HepG2 (cell line): Measurements from ENCODE around the gene C17orf58. TPM values are rescaled to one million over a fixed set of nuclear protein-coding genes. Genes with fewer than 3 reads are reported as not detected.
"Not testable (repeated sequence)": the region's sequence is repeated elsewhere in the genome, so short reads cannot be mapped to it uniquely, and the experiment has no call there.

ENCODE experiments used
- ATAC-seq: fragments of 200-7000 bp; cut with Tn5 transposase; 3 replicates; pipeline ENCODE4 v1.9.1; 2020; ENCODE audit warnings: mild to moderate bottlenecking, moderate library complexity
- BruUV-seq: library from RNA; stranded (reverse); fragments of 400-500 nt; replicated peaks from 2 replicates; lab custom pipeline; 2021; lab: Mats Ljungman, UMichigan
- CTCF ChIA-PET: fragments of 300-600 bp; formaldehyde crosslinking; extraction: SDS; loops from one replicate; lab custom pipeline; 2021; ENCODE audit warnings: low total read pairs, inconsistent platforms, low intra/inter-chr PET ratio; lab: Yijun Ruan, JAX
- POLR2A ChIA-PET: fragments of 350-600 bp; sonication (Branson Sonifier 250); formaldehyde crosslinking; loops from one replicate; lab custom pipeline; 2020; ENCODE audit warnings: antibody characterized with exemption, inconsistent platforms; lab: Yijun Ruan, JAX
- DNase-seq: peaks from one replicate; pipeline ENCODE4 v3.0.0-alpha.2; 2015; ENCODE audit warnings: low spot score
- FAIRE-seq: peaks from 3 replicates; lab custom pipeline; 2011; peaks lifted over from hg19 to GRCh38; lab: Jason Lieb, UNC
- H2AFZ ChIP-seq: one replicate; pipeline ENCODE4 v1.6.1; 2011; ENCODE audit warnings: low read length, inconsistent platforms
- H3K27ac ChIP-seq: fragments of 300-600 bp; 3 replicates; pipeline ENCODE4 v1.8.0; 2011; ENCODE audit warnings: mixed run types, mild to moderate bottlenecking, mixed read lengths, low read length, inconsistent platforms; ENCODE audit not compliant: insufficient read depth; ENCODE audit errors: extremely low read length
- H3K27me3 ChIP-seq, 2 experiments: fragments of 200-600 bp in 1 of 2; 2 replicates in 1 of 2; 3 replicates in 1 of 2; pipeline versions ENCODE4 v1.6.0 to v1.8.0; 2011; ENCODE audit warnings: low read length in 2 of 2, mild to moderate bottlenecking in 2 of 2, moderate library complexity in 2 of 2, inconsistent platforms in 1 of 2; ENCODE audit not compliant: insufficient read depth in 2 of 2, control insufficient read depth in 1 of 2
- H3K36me3 ChIP-seq, 2 experiments: fragments of 200-600 bp in 1 of 2; replicated peaks in 1 of 2; 2 replicates in 1 of 2; 3 replicates in 1 of 2; pipeline versions ENCODE4 v1.5.1 to v1.8.0; 2011; ENCODE audit warnings: low read length in 2 of 2, inconsistent platforms in 1 of 2; ENCODE audit not compliant: insufficient read depth in 2 of 2, control insufficient read depth in 1 of 2
- H3K4me1 ChIP-seq: 2 replicates; pipeline ENCODE4 v1.5.1; 2012; ENCODE audit warnings: low read length, inconsistent platforms; ENCODE audit not compliant: insufficient read depth
- H3K4me2 ChIP-seq: 2 replicates; pipeline ENCODE4 v1.6.0; 2011; ENCODE audit warnings: low read depth, low read length, inconsistent platforms
- H3K4me3 ChIP-seq, 3 experiments: fragments of 200-600 bp in 1 of 3; sonication (generic), shearing (Covaris generic) in 1 of 3; replicated peaks in 1 of 3; 2 replicates each; pipeline ENCODE4 v1.5.1; 2011 to 2016; ENCODE audit warnings: low read length in 3 of 3, inconsistent platforms in 2 of 3, low read depth in 2 of 3, mild to moderate bottlenecking in 2 of 3, control low read depth in 1 of 3, mixed read lengths in 1 of 3; ENCODE audit not compliant: insufficient read depth in 1 of 3
- H3K79me2 ChIP-seq: one replicate; pipeline ENCODE4 v1.6.1; 2011; ENCODE audit warnings: low read length, inconsistent platforms; ENCODE audit not compliant: insufficient read depth
- H3K9ac ChIP-seq: 2 replicates; pipeline ENCODE4 v1.6.0; 2011; ENCODE audit warnings: mild to moderate bottlenecking, low read depth, low read length, inconsistent platforms; ENCODE audit not compliant: insufficient read depth
- H3K9me3 ChIP-seq: 2 replicates; pipeline ENCODE4 v1.5.1; 2012; ENCODE audit warnings: mild to moderate bottlenecking, low read length
- H4K20me1 ChIP-seq: 2 replicates; pipeline ENCODE4 v1.6.0; 2011; ENCODE audit warnings: inconsistent platforms, mild to moderate bottlenecking, low read length, moderate library complexity; ENCODE audit not compliant: insufficient read depth
- DNMT3B ChIP-seq: conservative IDR thresholded peaks from 2 replicates; pipeline ENCODE4 v1.6.1; 2016; ENCODE audit warnings: missing biosample characterization, control low read depth
- HDAC1 ChIP-seq: sonication (generic); formaldehyde crosslinking; IDR thresholded peaks from 2 replicates; pipeline ENCODE4 v1.5.1; 2020; ENCODE audit warnings: mild to moderate bottlenecking, missing genetic modification reagents
- KAT7 ChIP-seq: IDR thresholded peaks from 2 replicates; pipeline ENCODE4 v1.6.1; 2018; ENCODE audit warnings: borderline replicate concordance, missing compliant biosample characterization
- KLF9 ChIP-seq: IDR thresholded peaks from 2 replicates; pipeline ENCODE4 v1.6.1; 2016; ENCODE audit warnings: low read depth
- SMYD3 ChIP-seq: sonication (generic); formaldehyde crosslinking; IDR thresholded peaks from 2 replicates; pipeline ENCODE4 v1.8.1; 2023; ENCODE audit warnings: mild to moderate bottlenecking, missing genetic modification reagents
- ZFP41 ChIP-seq: sonication (generic); formaldehyde crosslinking; IDR thresholded peaks from 2 replicates; pipeline ENCODE4 v1.4.0; 2020; ENCODE audit warnings: mild to moderate bottlenecking, missing genetic modification reagents, borderline replicate concordance
- ZMYM2 ChIP-seq: sonication (generic); formaldehyde crosslinking; IDR thresholded peaks from 2 replicates; pipeline ENCODE4 v1.8.0; 2022; ENCODE audit warnings: mild to moderate bottlenecking, missing genetic modification reagents
- ZNF280D ChIP-seq: sonication (generic); formaldehyde crosslinking; IDR thresholded peaks from 2 replicates; pipeline ENCODE4 v1.5.1; 2020; ENCODE audit warnings: mild to moderate bottlenecking, missing genetic modification reagents
- ZNF770 ChIP-seq: sonication (generic); formaldehyde crosslinking; IDR thresholded peaks from 2 replicates; pipeline ENCODE4 v1.5.0; 2020; ENCODE audit warnings: mild to moderate bottlenecking, missing genetic modification reagents
- WGBS: methylation state at CpG from one replicate; pipeline ENCODE4 v1.1.6; 2017; ENCODE audit warnings: low lambda C conversion rate; 5-methylcytosine and 5-hydroxymethylcytosine counted together
- in situ Hi-C: cut with HindIII; loops from 2 replicates; pipeline ENCODE4 v1.10.0; 2017; ENCODE audit warnings: low pct_unique_long_range_greater_than_20kb; ENCODE audit not compliant: extremely low pct_ligation_motif_present
- intact Hi-C: fragments of 100-400 bp; cut with micrococcal nuclease; formaldehyde crosslinking; loops from one replicate; pipeline ENCODE4 v1.10.0; 2022; ENCODE audit not compliant: unreplicated experiment
- polyA plus RNA-seq, 8 experiments: library from polyadenylated mRNA; depleted of rRNA in 3 of 8; stranded (reverse) in 7 of 8; unstranded in 1 of 8; fragments of >200 nt; fragmentation: Illumina TruSeq in 4 of 8; extraction: Trizol in 4 of 8; gene quantifications; 2 replicates each; pipeline versions ENCODE4 v1.2.1 to v1.2.3, GENCODE V29; 2011 to 2016; ENCODE audit warnings: low read depth in 4 of 8, missing spikeins in 1 of 8, mixed read lengths in 1 of 8; ENCODE audit not compliant: insufficient read depth in 1 of 8
- total RNA-seq, 5 experiments: library from RNA; depleted of rRNA; stranded (reverse); fragments of >200 nt; fragmentation: Illumina TruSeq; extraction: Trizol; gene quantifications; 2 replicates each; pipeline ENCODE4 v1.2.3, GENCODE V29; 2016; ENCODE audit warnings: low read depth in 1 of 5
- TF ChIP-seq, protein P1 (sequence below): sonication (generic); formaldehyde crosslinking; IDR thresholded peaks from 2 replicates; pipeline ENCODE4 v1.8.1; 2023; ENCODE audit warnings: missing genetic modification reagents, inconsistent platforms, borderline replicate concordance
- TF ChIP-seq, protein P2 (sequence below): sonication (generic); formaldehyde crosslinking; IDR thresholded peaks from 2 replicates; pipeline ENCODE4 v1.4.0; 2020; ENCODE audit warnings: mild to moderate bottlenecking, missing genetic modification reagents

The C17orf58 gene
- total and polyA plus RNA-seq, 2 of the 13 experiments (the other 11 are each of a cell fraction or from before 2014, with no cell fraction given): 15.6 to 15.8 TPM

DNA sequence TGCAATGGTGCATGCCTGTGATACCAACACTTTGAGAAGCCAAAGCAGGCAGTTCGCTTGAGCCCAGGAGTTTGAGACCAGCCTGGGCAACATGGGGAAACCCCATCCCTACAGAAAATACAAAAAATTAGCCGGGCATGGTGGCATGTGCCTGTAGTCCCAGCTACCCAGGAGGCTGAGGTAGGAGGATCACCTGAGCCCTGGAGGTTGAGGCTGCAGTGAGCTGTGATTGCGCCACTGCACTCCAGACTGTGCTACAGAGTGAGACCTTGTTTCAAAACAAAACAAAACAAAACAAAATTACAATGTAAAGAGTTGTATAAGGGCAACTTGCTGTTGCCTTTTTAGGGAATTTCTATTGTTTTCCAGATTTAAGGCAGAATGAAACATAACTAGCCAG, 15.4 kb downstream of the C17orf58 start:
- H3K79me2 ChIP-seq, H3K27ac ChIP-seq, ATAC-seq, FAIRE-seq, H3K4me2 ChIP-seq, H4K20me1 ChIP-seq, DNase-seq, H3K36me3 ChIP-seq, H3K9ac ChIP-seq, H2AFZ ChIP-seq, H3K9me3 ChIP-seq, H3K4me1 ChIP-seq, H3K4me3 ChIP-seq, CTCF ChIA-PET, H3K27me3 ChIP-seq, POLR2A ChIA-PET, BruUV-seq, intact Hi-C loops, in situ Hi-C loops: not testable (repeated sequence)
- 47% methylated on average over 3 of the region's 3 CpGs for WGBS
- peak; percentile 89 for TF ChIP-seq ZNF770 (CRISPR knock-in tag)

GRCh38 chr17:67980456-67980855, 15.8 kb downstream of the C17orf58 start:
- H3K4me1 ChIP-seq: peaks cover 7% of the 10 kb centered on the region; the same call in 1 of the 2 replicates
- H3K4me2 ChIP-seq: no peak overlapping the region
- FAIRE-seq (no peak), DNase-seq (no peak), ATAC-seq (peak; percentile 57; the same call in 2 of the 3 replicates)
- no TSS peak for BruUV-seq
- H2AFZ ChIP-seq: no peak overlapping the region
- ChIA-PET POLR2A (no interaction called here), CTCF (no interaction called here)
- in situ Hi-C loops (no loop called here), intact Hi-C loops (no loop called here)
- H3K9ac ChIP-seq: no peak overlapping the region
- H3K27me3 ChIP-seq: no peaks in the 10 kb centered on the region
- H4K20me1 ChIP-seq: no peaks in the 10 kb centered on the region
- no peak overlapping the region for H3K27ac ChIP-seq
- peaks cover 5 to 10% of the 10 kb centered on the region in 2 experiments; a peak in 1 of 5 replicates for H3K36me3 ChIP-seq
- 85% methylated on average over 2 of the region's 2 CpGs for WGBS
- no peak overlapping the region for H3K4me3 ChIP-seq
- no peaks in the 10 kb centered on the region for H3K9me3 ChIP-seq
- no peaks in the 10 kb centered on the region for H3K79me2 ChIP-seq
- TF ChIP-seq ZMYM2: no peak
- TF ChIP-seq, protein P1, sequence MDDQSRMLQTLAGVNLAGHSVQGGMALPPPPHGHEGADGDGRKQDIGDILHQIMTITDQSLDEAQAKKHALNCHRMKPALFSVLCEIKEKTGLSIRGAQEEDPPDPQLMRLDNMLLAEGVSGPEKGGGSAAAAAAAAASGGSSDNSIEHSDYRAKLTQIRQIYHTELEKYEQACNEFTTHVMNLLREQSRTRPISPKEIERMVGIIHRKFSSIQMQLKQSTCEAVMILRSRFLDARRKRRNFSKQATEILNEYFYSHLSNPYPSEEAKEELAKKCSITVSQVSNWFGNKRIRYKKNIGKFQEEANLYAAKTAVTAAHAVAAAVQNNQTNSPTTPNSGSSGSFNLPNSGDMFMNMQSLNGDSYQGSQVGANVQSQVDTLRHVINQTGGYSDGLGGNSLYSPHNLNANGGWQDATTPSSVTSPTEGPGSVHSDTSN (CRISPR knock-in tag): no peak
- TF ChIP-seq HDAC1: no peak
- no peak for TF ChIP-seq KLF9 (CRISPR knock-in tag)
- TF ChIP-seq KAT7: no peak
- TF ChIP-seq DNMT3B (CRISPR knock-in tag): no peak
- no peak for TF ChIP-seq SMYD3 (CRISPR knock-in tag)
- TF ChIP-seq, protein P2, sequence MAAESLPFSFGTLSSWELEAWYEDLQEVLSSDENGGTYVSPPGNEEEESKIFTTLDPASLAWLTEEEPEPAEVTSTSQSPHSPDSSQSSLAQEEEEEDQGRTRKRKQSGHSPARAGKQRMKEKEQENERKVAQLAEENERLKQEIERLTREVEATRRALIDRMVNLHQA: no peak
- no peak for TF ChIP-seq ZFP41 (CRISPR knock-in tag)
- no peak for TF ChIP-seq ZNF280D (CRISPR knock-in tag)
